HepG2 (cell line): ENCODE results near the gene ILKAP. TPM values are rescaled to one million over a fixed set of nuclear protein-coding genes. Genes with fewer than 3 reads are reported as not detected.

Experiments used
- EED ChIP-seq: sonication (generic); formaldehyde crosslinking; IDR thresholded peaks from 2 replicates; pipeline ENCODE4 v1.5.0; 2020; ENCODE audit warnings: mild to moderate bottlenecking, missing genetic modification reagents
- HNF4G ChIP-seq, 2 experiments: sonication (generic) in 1 of 2; formaldehyde crosslinking in 1 of 2; IDR thresholded peaks; 2 replicates each; pipeline versions ENCODE4 v1.4.0 to v1.6.1; 2011 to 2020; ENCODE audit warnings: borderline replicate concordance in 2 of 2, low read depth in 2 of 2, mild to moderate bottlenecking in 2 of 2, low read length in 1 of 2, missing genetic modification reagents in 1 of 2, moderate library complexity in 1 of 2
- SKI ChIP-seq: fragments of 450-650 bp; IDR thresholded peaks from one replicate; pipeline ENCODE4 v1.6.1; 2018; ENCODE audit warnings: mild to moderate bottlenecking; ENCODE audit not compliant: partially characterized antibody
- SRSF1 ChIP-seq: fragments of 200-400 bp; formaldehyde crosslinking; optimal IDR thresholded peaks from 2 replicates; pipeline ENCODE3; 2017; ENCODE audit warnings: mild to moderate bottlenecking, low read depth, low read length, moderate library complexity
- TSC22D2 ChIP-seq: sonication (generic); formaldehyde crosslinking; IDR thresholded peaks from 2 replicates; pipeline ENCODE4 v1.5.1; 2020; ENCODE audit warnings: missing genetic modification reagents, mild to moderate bottlenecking, borderline replicate concordance
- ZFY ChIP-seq: sonication (generic); formaldehyde crosslinking; IDR thresholded peaks from 2 replicates; pipeline ENCODE4 v1.4.0; 2020; ENCODE audit warnings: missing genetic modification reagents
- ZKSCAN8 ChIP-seq: IDR thresholded peaks from 2 replicates; pipeline ENCODE4 v1.6.1; 2016; ENCODE audit warnings: borderline replicate concordance, missing genetic modification reagents, missing compliant biosample characterization
- ZMYM2 ChIP-seq: sonication (generic); formaldehyde crosslinking; IDR thresholded peaks from 2 replicates; pipeline ENCODE4 v1.8.0; 2022; ENCODE audit warnings: mild to moderate bottlenecking, missing genetic modification reagents
- ZNF136 ChIP-seq: sonication (generic); formaldehyde crosslinking; IDR thresholded peaks from 2 replicates; pipeline ENCODE4 v1.8.1; 2022; ENCODE audit warnings: low read depth, mild to moderate bottlenecking, moderate library complexity, missing genetic modification reagents
- ZNF24 ChIP-seq: fragments of 450-650 bp; IDR thresholded peaks from 2 replicates; pipeline ENCODE4 v1.6.1; 2017; ENCODE audit warnings: antibody characterized with exemption, mild to moderate bottlenecking
- ZNF251 ChIP-seq: sonication (generic); formaldehyde crosslinking; IDR thresholded peaks from 2 replicates; pipeline ENCODE4 v1.9.0; 2021; ENCODE audit warnings: mild to moderate bottlenecking, missing genetic modification reagents
- ZNF33A ChIP-seq: sonication (generic); formaldehyde crosslinking; IDR thresholded peaks from 2 replicates; pipeline ENCODE4 v1.5.1; 2020; ENCODE audit warnings: missing genetic modification reagents, mild to moderate bottlenecking, moderate library complexity, borderline replicate concordance
- ZNF598 ChIP-seq: sonication (generic); formaldehyde crosslinking; IDR thresholded peaks from 2 replicates; pipeline ENCODE4 v1.5.1; 2020; ENCODE audit warnings: mild to moderate bottlenecking, missing genetic modification reagents, borderline replicate concordance
- ZNF674 ChIP-seq: sonication (generic); formaldehyde crosslinking; IDR thresholded peaks from 2 replicates; pipeline ENCODE4 v1.5.0; 2020; ENCODE audit warnings: low read depth, mild to moderate bottlenecking, missing genetic modification reagents
- polyA plus RNA-seq, 8 experiments: library from polyadenylated mRNA; depleted of rRNA in 3 of 8; stranded (reverse) in 7 of 8; unstranded in 1 of 8; fragments of >200 nt; fragmentation: Illumina TruSeq in 4 of 8; extraction: Trizol in 4 of 8; gene quantifications; 2 replicates each; pipeline versions ENCODE4 v1.2.1 to v1.2.3, GENCODE V29; 2011 to 2016; ENCODE audit warnings: low read depth in 4 of 8, missing spikeins in 1 of 8, mixed read lengths in 1 of 8; ENCODE audit not compliant: insufficient read depth in 1 of 8
- total RNA-seq, 5 experiments: library from RNA; depleted of rRNA; stranded (reverse); fragments of >200 nt; fragmentation: Illumina TruSeq; extraction: Trizol; gene quantifications; 2 replicates each; pipeline ENCODE4 v1.2.3, GENCODE V29; 2016; ENCODE audit warnings: low read depth in 1 of 5
- TF ChIP-seq, protein P1 (sequence below): sonication (generic); formaldehyde crosslinking; IDR thresholded peaks from 2 replicates; pipeline ENCODE4 v1.8.0; 2022; ENCODE audit warnings: mild to moderate bottlenecking, missing genetic modification reagents, borderline replicate concordance
- TF ChIP-seq, protein P2 (sequence below): sonication (generic); formaldehyde crosslinking; IDR thresholded peaks from 2 replicates; pipeline ENCODE4 v1.4.0; 2020; ENCODE audit warnings: missing genetic modification reagents
- TF ChIP-seq, protein P3 (sequence below): sonication (generic); formaldehyde crosslinking; IDR thresholded peaks from 2 replicates; pipeline ENCODE4 v1.5.1; 2020; ENCODE audit warnings: mild to moderate bottlenecking, missing genetic modification reagents, moderate library complexity
- TF ChIP-seq, protein P4 (sequence below): sonication (generic); formaldehyde crosslinking; conservative IDR thresholded peaks from 2 replicates; pipeline ENCODE4 v1.8.0; 2022; ENCODE audit warnings: low read depth, missing genetic modification reagents
- TF ChIP-seq, protein P5 (sequence below): sonication (generic); formaldehyde crosslinking; IDR thresholded peaks from 2 replicates; pipeline ENCODE4 v1.8.1; 2023; ENCODE audit warnings: mild to moderate bottlenecking, missing genetic modification reagents

Gene ILKAP
- total and polyA plus RNA-seq, 2 of the 13 experiments (the other 11 are each of a cell fraction or from before 2014, with no cell fraction given): 29.6 to 33.1 TPM

DNA sequence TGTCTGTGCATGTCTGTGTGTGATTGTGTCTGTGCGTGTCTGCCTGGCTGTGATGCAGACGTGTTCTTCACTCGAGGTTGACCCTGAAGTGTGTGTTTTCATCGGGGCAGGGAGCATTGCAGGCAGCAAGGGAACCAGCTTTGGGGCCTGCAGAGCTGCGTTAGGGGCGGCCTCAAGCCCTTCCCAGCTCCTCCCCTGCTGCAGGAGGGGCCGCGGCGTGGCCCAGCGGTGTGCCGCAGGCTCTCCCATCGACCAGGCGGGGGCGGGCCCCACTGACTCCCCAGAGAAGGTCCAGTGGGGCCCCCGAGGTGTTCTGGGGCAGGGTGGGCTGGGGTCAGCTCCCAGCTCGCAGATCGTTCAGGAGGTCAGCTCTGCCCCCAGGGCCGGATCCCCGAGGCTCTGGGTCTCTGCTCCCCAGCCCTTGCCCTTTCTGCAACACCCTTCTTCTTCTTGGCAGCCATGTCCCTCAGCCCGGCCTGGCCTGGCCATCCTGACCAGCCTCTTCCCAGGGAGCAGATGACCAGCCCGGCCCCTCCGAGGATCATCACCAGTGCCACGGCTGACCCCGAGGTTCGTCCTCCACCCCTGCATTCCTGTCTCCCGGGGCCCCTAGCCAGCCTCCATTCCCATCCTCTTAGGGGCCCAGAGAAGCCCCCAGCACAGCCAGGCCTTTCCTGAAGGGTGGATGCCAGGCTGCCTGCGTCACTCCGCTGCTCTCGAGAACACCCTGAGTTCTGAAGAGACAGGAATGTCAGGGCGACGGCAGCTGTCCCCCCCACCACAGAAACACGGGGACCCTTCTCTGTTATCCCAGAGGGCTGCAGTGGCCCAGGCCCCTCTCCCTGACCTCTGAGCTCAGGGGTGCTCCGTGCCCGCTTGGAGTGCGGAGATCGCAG lies 76.1 kb downstream of the ILKAP start (continued):
- TF ChIP-seq, protein P1, sequence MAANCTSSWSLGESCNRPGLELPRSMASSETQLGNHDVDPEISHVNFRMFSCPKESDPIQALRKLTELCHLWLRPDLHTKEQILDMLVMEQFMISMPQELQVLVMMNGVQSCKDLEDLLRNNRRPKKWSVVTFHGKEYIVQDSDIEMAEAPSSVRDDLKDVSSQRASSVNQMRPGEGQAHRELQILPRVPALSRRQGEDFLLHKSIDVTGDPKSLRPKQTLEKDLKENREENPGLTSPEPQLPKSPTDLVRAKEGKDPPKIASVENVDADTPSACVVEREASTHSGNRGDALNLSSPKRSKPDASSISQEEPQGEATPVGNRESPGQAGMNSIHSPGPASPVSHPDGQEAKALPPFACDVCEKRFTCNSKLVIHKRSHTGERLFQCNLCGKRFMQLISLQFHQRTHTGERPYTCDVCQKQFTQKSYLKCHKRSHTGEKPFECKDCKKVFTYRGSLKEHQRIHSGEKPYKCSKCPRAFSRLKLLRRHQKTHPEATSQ: no peak
- TF ChIP-seq ZNF33A (CRISPR knock-in tag) (no peak), SRSF1 (peak; percentile 89), HNF4G (IDR thresholded peaks at IDR 0.05; ENCODE audit: borderline replicate concordance, low read depth, low read length) (no peak), HNF4G (CRISPR knock-in tag; IDR thresholded peaks at IDR 0.05; ENCODE audit: borderline replicate concordance, low read depth) (no peak), TSC22D2 (CRISPR knock-in tag) (peak; percentile 62; the same call in 1 of the 2 replicates), ZFY (CRISPR knock-in tag) (peak; percentile 61), ZNF251 (no peak), SKI (peak; percentile 2), ZMYM2 (CRISPR knock-in tag) (no peak), EED (CRISPR knock-in tag) (no peak), ZNF598 (CRISPR knock-in tag) (no peak), ZKSCAN8 (no peak), ZNF136 (CRISPR knock-in tag) (no peak), ZNF674 (CRISPR knock-in tag) (no peak), ZNF24 (no peak)
- TF ChIP-seq, protein P2, sequence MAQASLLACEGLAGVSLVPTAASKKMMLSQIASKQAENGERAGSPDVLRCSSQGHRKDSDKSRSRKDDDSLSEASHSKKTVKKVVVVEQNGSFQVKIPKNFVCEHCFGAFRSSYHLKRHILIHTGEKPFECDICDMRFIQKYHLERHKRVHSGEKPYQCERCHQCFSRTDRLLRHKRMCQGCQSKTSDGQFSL (CRISPR knock-in tag): no peak
- TF ChIP-seq, protein P3, sequence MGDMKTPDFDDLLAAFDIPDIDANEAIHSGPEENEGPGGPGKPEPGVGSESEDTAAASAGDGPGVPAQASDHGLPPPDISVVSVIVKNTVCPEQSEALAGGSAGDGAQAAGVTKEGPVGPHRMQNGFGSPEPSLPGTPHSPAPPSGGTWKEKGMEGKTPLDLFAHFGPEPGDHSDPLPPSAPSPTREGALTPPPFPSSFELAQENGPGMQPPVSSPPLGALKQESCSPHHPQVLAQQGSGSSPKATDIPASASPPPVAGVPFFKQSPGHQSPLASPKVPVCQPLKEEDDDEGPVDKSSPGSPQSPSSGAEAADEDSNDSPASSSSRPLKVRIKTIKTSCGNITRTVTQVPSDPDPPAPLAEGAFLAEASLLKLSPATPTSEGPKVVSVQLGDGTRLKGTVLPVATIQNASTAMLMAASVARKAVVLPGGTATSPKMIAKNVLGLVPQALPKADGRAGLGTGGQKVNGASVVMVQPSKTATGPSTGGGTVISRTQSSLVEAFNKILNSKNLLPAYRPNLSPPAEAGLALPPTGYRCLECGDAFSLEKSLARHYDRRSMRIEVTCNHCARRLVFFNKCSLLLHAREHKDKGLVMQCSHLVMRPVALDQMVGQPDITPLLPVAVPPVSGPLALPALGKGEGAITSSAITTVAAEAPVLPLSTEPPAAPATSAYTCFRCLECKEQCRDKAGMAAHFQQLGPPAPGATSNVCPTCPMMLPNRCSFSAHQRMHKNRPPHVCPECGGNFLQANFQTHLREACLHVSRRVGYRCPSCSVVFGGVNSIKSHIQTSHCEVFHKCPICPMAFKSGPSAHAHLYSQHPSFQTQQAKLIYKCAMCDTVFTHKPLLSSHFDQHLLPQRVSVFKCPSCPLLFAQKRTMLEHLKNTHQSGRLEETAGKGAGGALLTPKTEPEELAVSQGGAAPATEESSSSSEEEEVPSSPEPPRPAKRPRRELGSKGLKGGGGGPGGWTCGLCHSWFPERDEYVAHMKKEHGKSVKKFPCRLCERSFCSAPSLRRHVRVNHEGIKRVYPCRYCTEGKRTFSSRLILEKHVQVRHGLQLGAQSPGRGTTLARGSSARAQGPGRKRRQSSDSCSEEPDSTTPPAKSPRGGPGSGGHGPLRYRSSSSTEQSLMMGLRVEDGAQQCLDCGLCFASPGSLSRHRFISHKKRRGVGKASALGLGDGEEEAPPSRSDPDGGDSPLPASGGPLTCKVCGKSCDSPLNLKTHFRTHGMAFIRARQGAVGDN: peak; percentile 69
- TF ChIP-seq, protein P4, sequence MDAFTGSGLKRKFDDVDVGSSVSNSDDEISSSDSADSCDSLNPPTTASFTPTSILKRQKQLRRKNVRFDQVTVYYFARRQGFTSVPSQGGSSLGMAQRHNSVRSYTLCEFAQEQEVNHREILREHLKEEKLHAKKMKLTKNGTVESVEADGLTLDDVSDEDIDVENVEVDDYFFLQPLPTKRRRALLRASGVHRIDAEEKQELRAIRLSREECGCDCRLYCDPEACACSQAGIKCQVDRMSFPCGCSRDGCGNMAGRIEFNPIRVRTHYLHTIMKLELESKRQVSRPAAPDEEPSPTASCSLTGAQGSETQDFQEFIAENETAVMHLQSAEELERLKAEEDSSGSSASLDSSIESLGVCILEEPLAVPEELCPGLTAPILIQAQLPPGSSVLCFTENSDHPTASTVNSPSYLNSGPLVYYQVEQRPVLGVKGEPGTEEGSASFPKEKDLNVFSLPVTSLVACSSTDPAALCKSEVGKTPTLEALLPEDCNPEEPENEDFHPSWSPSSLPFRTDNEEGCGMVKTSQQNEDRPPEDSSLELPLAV (CRISPR knock-in tag): no peak
- TF ChIP-seq, protein P5, sequence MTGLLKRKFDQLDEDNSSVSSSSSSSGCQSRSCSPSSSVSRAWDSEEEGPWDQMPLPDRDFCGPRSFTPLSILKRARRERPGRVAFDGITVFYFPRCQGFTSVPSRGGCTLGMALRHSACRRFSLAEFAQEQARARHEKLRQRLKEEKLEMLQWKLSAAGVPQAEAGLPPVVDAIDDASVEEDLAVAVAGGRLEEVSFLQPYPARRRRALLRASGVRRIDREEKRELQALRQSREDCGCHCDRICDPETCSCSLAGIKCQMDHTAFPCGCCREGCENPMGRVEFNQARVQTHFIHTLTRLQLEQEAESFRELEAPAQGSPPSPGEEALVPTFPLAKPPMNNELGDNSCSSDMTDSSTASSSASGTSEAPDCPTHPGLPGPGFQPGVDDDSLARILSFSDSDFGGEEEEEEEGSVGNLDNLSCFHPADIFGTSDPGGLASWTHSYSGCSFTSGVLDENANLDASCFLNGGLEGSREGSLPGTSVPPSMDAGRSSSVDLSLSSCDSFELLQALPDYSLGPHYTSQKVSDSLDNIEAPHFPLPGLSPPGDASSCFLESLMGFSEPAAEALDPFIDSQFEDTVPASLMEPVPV (CRISPR knock-in tag): no peak
